GM19372 (cell line): ENCODE results near the gene VAV2.

Source experiments
- ATAC-seq: cut with Tn5 transposase; IDR thresholded peaks from one replicate; pipeline ENCODE4 v1.9.1; 2021; ENCODE audit warnings: mild to moderate bottlenecking, low read depth, moderate library complexity; ENCODE audit not compliant: unreplicated experiment

Gene VAV2

DNA sequence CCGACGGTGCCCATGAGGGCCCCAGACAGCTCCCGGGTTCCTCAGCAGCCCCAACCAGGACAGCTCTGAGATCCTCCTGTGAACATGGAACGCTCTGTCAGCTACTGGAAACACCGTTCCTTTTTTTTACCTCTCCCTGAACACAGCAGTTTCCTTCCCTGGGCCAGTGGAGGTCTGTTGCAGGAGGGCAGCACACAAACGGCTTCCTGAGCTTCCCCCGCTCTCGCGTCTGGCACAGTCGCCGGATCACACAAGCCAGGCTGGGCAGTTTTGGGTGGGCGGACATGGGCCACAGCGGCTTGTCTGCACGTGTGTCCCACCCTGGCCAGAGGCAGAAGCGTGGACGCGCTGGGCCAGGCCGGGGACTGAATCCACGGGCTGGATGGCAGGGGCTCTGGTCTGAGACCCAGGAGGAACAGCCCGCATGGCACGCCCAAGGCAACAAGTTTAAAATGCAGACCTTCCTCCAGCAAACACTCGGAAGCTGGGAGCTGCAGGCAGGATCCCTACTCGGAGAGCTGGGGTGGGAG is 147.2 kb downstream of the VAV2 start:
- ATAC-seq, result no peak

DNA sequence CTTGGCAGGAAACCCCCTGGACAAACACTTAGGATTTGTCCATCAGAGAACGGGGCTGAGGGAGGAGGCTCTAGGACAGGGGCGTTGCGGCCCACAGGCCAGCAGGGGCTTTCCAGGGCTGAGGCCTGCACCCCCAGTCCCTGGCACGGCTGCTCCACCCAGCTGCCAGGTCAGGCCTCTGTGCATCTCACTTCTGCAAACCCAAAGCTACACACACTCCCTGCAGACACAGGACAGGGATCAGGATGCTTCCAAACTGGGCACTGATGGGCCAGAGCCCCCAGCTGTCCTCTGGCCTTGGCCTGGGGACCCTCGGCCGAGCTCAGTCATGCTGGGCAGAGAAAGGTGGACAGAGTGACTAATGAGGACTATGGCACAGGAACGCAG is 147.7 kb downstream of the VAV2 start:
- no peak for ATAC-seq

DNA sequence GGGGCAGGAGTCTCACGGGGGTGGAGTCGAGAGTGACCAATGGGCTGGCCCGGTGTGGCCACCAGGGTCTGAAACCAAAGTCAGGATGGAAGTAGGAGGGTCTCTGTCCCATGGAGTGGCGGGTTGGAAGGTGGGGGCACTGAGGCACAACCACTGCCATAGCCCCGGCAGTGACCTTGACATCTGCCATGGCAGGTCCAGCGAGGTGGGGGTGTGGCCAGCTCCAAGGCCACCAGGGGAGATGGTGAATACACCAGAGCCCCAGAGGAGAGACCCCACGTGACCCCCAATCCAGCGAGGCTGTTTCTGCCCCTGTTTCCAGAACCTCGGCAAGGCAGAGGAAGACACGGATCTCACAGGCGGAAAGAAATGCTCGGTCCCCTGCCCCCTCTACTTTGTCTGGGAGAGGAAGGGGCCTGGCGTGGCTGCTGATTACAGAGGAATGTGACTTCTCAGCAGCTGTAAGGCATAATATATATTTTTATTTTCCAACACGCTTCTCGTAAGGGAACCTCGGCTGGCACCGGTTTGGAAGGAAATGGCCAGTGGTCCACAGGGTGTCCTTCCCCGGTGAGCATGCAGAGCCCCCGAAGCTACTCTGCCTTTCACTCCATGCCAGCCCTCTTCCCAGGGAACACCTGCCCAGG is 148.2 kb downstream of the VAV2 start:
- ATAC-seq, result no peak

DNA sequence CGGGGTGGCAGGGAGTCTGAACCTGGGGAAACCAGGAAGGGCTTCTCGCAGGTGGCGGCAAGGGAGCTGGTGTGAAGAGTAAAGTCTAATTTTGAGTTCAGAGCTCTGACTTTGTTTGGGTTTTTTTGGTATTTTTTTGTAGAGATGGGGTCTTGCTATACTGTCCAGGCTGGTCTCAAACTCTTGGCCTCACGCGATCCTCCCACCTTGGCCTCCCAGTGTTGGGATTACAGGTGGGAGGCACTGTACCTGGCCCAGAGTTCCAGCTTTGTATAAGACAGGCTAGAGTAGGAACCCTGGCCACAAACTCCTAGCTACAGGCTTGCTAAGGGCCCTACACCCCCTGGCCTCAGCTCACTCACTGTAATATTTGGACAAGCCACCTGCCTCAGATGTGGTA is 148.9 kb downstream of the VAV2 start:
- ATAC-seq, result no peak

DNA sequence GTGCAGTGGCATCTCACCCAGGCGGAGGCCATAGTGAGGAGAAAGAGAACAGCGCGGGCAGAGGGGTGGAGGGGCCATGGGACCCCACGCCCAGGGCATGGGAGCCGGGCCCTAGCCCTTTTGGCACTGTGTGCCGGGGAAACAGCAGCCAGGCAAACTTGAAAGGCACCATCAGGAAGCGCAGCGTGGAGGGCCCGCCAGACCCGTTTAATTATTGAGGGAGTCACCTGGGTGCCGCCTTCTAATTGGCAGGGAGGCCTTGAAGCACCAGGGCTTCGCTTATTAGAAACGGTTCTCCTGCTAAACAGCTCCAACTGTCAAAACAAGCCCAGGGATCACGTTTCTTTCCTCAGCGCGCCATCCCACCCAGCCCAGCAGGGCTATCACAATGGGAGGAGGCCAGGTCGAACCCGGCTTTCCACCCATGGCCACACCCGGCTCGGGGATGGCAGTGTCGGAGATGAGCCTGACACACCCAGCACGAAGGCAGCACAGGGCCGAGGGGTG is 149.3 kb downstream of the VAV2 start:
- no peak for ATAC-seq

DNA sequence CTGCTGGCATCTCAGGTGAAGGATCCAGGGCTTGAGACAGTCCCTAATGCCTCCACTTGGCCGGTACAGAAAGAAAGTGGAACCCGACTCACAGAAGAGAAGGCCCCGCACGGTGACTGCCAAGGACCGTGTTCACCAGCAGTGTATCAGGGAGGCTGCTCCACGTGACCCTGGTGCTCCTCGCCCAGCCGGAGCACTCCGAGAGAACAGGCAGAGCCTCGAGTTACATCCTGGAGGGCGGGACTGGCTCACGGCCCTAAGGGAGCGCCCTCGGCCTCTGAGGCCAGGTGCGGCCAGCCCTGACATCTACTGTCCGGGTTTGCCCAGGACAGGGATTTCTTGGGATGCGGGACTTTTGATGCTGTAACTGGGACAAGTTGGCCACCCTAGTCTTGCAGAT is 149.9 kb downstream of the VAV2 start:
- ATAC-seq, result no peak

DNA sequence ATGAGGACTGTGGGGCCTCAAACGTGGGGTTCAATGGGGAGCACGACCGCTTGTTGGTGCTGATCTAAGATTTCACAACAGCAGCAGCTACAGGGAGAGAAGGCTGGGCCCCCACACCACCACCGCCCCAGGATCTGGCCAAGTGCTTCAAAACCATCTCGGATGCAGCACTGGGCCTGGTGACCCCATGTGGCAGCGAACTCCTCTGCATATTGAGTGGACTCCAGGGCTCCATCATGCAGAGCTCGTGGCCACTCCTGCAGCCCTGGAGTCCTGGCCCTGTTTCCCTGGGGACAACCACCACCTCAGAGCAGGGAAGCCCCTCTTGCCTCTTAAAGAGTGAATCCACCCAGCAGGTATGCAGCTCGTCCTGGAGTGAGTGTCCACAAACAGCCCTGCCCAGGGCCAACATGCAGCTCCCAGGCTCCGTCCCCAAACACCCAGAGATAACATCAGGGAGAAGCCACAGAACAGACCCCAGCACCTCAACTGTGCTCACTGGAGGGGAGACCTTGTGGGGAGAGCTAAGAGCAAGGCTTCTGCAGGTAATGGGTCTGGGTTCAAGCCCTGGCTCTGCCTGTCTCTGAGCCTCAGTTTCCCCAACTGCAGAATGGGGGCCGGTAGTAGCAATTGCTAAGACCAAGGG is 150.8 kb downstream of the VAV2 start:
- no peak for ATAC-seq

DNA sequence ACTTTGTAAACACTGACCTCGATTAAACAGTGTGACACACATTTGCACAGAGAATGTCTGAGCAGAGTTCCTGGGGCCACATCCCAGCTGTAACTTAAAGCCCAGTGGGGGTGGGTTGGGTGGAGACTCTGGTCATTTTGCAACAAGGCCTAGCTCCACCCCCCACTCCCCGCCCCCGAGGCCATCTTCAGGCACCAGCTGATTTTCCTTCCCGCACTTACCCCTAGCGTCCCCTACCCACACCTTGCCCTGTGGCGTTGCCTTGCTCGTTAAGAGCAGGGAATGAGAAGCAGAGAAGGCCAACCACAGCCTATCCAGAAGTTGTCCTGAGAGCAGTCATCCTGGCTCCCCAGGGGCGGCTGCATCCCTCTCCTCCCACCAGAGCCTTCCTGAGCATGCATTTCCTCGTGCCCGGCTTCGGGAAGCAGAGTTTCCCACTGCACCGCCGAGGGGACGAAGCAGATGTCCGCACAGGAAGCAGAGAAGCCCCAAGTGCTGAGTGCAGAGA is 152.2 kb downstream of the VAV2 start:
- no peak for ATAC-seq

DNA sequence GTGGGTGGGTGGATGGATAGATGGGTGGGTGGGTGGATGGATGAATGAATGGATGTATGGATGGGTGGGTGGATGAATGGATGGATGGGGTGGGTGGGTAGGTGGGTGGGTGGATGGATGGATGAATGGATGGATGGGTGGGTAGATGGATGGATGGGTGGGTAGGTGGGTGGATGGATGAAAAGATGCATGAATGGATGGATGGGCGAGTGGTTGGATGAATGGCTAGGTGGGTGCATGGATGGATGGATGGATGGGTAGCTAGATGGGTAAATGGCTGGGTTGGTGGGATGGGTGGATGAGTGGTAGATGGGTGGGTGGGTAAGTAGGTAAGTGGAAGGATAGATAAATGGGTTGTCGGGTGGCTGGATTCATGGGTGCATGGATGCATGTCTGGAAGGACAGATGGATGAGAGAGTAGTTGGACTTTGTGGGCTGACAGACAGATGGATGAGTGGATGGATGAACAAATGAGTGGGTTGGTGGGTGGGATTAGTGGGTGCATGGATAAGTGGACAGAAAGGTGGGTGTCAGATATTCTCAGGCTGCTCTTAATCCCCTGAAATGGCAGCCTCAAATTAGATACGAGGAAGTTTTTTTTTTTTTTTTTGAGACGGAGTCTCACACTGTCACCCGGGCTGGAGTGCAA is 153.1 kb downstream of the VAV2 start:
- no peak for ATAC-seq

DNA sequence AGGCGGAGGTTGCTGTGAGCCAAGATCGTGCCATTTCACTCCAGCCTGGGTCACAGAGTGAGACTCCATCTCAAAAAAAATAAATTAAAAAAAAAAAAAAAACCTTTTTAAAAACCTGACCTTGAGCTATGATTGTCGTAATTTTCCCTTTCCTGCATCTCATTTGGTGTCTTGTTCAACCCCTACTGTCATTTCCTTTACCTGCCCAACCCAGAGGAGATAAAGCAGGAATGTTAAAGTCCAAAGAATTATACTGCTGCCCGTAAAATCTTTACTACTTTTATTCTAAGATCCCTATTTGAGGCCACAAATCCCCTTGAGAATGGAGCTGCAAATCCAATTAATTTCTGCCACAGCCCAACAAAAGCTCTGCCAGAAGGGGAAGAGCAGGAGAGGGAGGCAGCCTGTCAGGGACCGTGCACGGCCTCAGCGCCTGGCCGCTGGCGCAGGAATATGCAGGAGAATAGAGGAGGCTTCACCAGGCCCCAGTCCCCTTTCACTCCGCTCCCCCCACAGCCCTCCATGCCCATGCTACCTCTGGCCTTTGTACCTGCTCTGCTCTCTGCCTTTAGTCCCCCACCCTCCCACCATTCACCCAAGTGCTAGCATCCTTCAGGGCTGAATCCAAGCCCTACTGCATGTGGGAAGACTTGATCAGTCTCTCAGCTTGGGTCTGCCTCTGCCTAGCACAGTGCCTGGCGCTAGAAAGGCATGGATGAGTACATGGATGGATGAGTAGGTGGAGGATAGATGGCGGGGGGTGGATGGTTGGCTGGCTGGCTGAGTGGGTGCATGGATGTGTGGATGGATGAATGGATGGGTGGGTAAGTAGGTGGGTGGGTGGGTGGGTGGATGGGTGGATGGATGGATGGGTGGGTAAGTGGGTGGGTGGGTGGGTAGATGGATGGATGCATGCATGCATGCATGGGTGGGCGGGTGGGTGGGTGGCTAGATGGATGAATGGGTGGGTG is 154.2 kb downstream of the VAV2 start:
- ATAC-seq, result no peak

DNA sequence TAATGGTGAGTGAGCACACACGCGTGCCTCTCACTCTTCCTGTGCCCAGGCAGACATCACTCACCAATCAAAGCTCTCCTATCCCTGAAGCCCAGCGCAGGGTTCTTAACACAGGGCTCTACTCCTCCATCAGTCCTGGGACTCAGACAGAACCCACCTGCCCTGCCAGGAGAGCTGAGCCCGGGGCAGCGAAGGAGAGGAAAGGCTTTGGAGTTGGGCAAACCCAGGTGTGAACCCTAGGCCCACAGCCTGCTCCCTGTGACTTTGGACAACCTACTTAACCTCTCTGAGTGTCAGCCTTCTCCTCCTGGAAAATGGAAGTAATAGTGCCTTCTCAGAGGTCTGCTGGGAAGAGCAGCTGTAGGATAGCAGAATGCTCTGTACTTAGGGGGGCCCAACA is 155.3 kb downstream of the VAV2 start:
- no peak for ATAC-seq

DNA sequence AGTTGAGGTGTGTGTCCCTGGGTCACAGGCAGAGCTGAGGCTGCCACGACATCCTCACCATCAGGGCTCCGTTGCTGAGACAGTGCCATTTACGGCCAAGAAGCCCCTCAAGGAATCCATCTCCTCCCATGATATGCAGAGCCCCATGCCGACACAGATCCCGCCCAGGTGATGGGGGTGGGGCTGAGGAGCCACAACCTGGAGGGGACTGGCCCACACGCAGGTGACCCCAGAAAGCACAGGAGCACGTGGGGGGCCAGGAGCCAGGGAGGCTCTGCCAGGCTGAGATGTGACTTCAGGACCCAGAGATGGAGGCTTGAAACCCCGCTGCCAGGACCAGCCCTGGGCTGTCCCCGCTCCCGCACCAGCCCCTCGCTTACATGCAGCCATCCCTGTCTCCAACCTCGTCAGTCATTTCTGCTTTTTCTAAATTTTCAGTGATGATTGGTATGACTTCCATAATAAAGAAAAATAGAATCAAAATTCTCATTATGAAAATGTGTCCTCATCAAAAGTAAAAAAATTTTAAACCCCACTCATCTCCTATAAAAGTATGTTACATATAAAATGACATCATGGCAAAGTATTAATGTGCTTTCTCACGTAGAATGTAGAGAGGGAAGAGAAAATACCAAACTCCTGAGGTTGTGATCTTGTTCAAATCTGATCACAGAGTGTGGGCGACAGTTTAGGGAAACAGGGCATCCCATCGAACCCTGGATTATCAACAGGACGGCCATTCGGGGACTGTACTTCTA is 155.9 kb downstream of the VAV2 start:
- ATAC-seq, result no peak

DNA sequence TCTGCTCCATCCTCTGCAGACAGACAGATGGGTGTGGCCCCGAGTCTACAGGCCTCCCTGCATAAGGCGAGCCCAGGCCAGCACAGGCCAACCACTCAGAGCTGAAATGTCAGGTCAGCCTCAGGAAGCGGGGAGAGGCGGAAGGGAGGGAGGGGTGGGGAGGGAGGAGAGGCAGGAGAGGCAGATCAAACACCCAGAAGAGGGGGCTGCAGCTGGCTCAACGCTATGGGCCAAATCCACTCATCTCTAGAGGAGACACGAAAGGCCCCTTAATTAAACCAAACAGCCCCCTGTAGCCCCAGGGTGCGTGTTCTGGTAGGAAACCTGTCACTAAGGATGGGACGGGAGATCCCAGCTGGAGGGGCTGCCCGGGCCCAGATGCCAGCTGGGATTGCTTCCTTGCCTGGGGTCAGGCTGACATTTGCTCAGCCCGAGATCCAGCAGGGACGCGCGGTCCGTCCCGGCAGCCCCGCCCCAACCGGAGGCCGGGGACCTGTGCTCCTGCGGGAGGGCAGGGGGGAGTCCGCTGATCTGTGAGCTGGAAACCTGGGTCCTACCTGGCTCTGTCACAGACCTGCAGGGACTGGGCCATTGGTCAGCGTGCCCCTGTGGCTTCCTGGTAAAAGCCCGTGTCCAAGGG is 156.7 kb downstream of the VAV2 start:
- ATAC-seq, result no peak

DNA sequence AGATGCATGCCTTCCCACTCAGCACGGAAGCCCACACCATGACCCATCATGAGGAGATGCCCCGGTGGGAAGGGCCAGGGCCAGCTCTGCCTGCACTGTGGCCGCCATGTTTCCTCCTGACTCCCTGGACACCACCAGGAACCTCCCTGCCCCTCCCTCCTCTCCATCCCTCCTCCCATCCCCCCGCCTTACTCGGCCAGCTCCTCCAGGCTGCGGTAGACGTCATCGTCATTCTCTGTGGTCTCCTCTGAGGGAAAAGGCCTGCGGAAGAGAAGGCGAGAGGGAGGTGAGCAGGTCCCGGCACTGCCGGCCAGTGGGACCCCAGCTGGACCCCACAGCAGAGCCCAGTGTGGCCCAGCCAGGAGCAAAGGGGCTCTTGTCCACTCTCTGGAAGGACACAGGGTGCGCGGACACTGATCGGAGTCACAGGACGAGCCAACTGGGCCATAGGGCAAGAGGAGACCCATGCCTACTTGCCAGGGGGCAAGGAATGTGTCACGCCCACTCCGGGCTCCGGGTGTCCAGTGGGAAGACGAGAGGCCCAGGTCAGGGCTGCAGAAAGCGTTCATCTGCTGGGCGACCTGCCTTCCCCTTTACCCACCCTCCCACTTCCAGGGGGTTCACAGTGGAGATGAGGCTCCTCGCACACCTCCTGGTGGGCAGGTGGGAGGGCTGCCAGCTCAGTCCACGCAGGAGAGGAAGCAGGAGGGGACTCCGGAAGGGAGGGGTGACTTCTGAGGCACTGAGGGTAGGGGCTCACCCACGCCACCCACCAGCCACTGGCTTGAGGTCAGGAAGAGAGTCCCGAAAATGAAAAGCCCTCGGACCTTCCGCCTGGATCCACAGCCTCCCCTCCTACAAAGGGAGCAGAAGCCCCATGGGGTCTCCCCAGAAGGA is 157.8 kb downstream of the VAV2 start:
- ATAC-seq, result no peak

DNA sequence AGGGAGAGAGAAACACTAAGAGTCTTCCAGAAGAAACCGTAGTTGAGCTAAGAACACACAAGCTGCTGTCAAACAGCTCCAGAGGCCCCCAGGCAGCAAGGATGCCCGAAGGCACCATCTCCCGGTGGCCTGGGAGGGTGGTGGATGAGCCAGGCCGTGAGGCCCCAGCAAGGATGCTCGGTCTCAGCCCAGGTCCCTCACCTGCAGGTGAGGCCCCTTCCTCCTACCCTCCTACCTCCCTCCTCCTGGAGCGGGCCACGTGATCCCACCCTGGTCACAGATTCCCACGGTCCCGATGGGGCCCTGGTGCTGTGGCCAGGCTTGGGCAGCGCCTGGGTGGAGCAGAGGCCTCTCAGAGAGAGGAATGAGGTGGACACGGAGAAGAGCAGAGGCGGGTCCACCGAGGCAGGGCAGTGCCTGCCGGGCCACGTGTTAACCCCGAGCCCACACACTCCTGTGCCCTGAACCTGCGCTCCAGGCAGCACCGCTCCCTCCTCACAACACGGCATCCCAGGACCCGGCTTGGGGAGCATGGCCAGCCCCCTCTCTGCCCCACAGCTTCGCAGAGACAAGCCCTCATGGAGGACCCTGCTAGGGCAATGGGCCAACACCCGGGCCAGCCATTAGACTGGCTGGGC is 158.6 kb downstream of the VAV2 start:
- no peak for ATAC-seq

DNA sequence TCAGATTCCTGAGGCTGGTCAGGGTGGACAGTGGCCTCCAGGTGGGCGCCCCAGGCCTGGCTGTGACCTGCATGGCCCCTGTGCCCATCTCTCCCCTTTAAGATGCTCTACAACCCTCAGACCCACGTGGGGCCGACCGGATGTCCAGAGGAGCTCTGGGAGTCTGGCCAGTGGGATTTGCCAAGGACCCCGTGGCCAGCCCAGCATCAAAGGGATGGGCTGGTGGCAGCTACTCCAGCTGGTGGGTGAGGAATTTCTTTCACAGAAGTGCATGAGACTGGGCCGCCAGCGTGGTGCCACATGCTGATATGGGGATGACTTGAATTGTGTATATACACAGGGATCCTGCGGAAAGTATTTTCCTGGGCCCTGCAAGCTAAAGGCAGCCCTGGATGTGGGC is 159.2 kb downstream of the VAV2 start:
- no peak for ATAC-seq

DNA sequence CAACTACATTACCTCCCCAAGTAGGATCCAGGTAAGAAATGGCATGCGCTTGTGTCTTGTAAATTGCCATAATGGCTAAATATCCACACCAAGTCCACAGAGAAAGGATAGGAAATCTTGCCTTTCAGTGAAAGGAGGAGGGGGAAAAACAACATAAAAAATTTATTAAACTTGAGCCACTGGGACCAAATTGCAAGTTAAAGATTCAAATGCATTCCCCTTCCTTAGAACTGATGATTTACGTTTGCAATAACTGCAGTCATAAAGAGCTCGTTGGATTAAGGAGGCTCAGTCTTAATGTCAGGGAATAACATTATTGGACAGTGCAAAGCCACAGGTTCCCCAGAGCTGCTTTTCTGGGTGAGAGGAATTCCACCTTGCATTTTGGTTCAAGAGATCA is 161.4 kb downstream of the VAV2 start:
- ATAC-seq, result no peak

DNA sequence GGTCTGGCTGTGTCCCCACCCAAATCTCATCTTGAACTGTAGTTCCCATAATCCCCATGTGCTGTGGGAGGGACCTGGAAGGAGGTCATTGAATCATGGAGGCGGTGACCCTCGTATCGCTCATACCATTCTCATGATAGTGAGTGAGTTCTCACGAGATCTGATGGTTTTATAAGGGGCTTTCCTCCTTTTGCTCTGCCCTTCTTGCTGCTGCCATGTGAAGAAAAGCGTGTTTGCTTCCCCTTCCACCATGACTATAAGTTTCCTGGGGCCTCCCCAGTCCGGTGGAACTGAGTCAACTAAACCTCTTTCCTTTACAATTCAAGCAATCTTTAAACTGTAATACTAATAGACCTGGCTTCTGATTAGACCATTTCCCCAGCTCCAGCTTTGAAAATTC is 161.8 kb downstream of the VAV2 start:
- ATAC-seq, result no peak
